Hepatocyte (in vitro differentiated cells): ENCODE data around the gene PCED1A. TPM values are rescaled to one million over a fixed set of nuclear protein-coding genes. Genes with fewer than 3 reads are reported as not detected.

ENCODE experiments used
- DNase-seq: peaks from one replicate; pipeline ENCODE4 v3.0.0-alpha.2; 2016; ENCODE audit warnings: low spot score
- H2AFZ ChIP-seq: fragments of 200-600 bp; sonication (generic); 2 replicates; pipeline ENCODE4 v1.6.0; 2016; ENCODE audit warnings: antibody characterized with exemption, mild to moderate bottlenecking
- H3K27ac ChIP-seq: fragments of 200-600 bp; sonication (generic); 2 replicates; pipeline ENCODE4 v1.5.1; 2016; ENCODE audit warnings: mild to moderate bottlenecking
- H3K27me3 ChIP-seq: fragments of 200-600 bp; sonication (generic); 2 replicates; pipeline ENCODE4 v1.6.1; 2016
- H3K36me3 ChIP-seq: fragments of 200-600 bp; sonication (generic); replicated peaks from 2 replicates; pipeline ENCODE4 v1.5.1; 2016; ENCODE audit warnings: low read depth; ENCODE audit not compliant: insufficient read depth
- H3K4me1 ChIP-seq: fragments of 200-600 bp; sonication (generic); 2 replicates; pipeline ENCODE4 v1.5.1; 2016; ENCODE audit warnings: mild to moderate bottlenecking, moderate library complexity; ENCODE audit not compliant: insufficient read depth
- H3K4me2 ChIP-seq: fragments of 200-600 bp; sonication (generic); 2 replicates; pipeline ENCODE4 v1.6.0; 2016
- H3K4me3 ChIP-seq: fragments of 200-600 bp; sonication (generic); 2 replicates; pipeline ENCODE4 v1.5.1; 2016; ENCODE audit warnings: mild to moderate bottlenecking
- H3K79me2 ChIP-seq: fragments of 200-600 bp; sonication (generic); 2 replicates; pipeline ENCODE4 v1.6.0; 2017; ENCODE audit warnings: mild to moderate bottlenecking
- H3K9me2 ChIP-seq: fragments of 200-600 bp; sonication (generic); replicated peaks from 2 replicates; pipeline ENCODE4 v1.6.0; 2017; ENCODE audit warnings: mild to moderate bottlenecking; ENCODE audit not compliant: insufficient read depth
- H3K9me3 ChIP-seq: fragments of 200-600 bp; sonication (generic); 2 replicates; pipeline ENCODE4 v1.5.1; 2016; ENCODE audit warnings: low read depth, mild to moderate bottlenecking
- H4K20me1 ChIP-seq: fragments of 200-600 bp; sonication (generic); 2 replicates; pipeline ENCODE4 v1.6.0; 2016; ENCODE audit warnings: mild to moderate bottlenecking; ENCODE audit not compliant: insufficient read depth, poor library complexity, severe bottlenecking
- CTCF ChIP-seq: fragments of 200-600 bp; sonication (generic); IDR thresholded peaks from 2 replicates; pipeline ENCODE4 v1.5.1; 2016; ENCODE audit warnings: antibody characterized with exemption, mild to moderate bottlenecking; ENCODE audit not compliant: poor library complexity
- EZH2 ChIP-seq: fragments of 200-600 bp; sonication (generic); IDR thresholded peaks from 2 replicates; pipeline ENCODE4 v1.6.1; 2016; ENCODE audit warnings: antibody characterized with exemption, mild to moderate bottlenecking, borderline replicate concordance
- EZH2phosphoT487 ChIP-seq: fragments of 200-600 bp; sonication (generic); IDR thresholded peaks from one replicate; pipeline ENCODE4 v1.6.1; 2018; ENCODE audit warnings: antibody characterized with exemption, mild to moderate bottlenecking, low read depth, moderate library complexity; ENCODE audit not compliant: unreplicated experiment, severe bottlenecking
- WGBS: methylation state at CpG from one replicate; pipeline ENCODE4 v1.1.6; 2016; ENCODE audit warnings: low lambda C conversion rate; ENCODE audit errors: missing lambda C conversion rate; 5-methylcytosine and 5-hydroxymethylcytosine counted together
- polyA plus RNA-seq: library from polyadenylated mRNA; unstranded; fragments of >200 nt; fragmentation: Nextera tagmentation; extraction: Ambion mirVana; gene quantifications from 2 replicates; pipeline ENCODE4 v1.2.1, GENCODE V29; 2016
- total RNA-seq: library from RNA; depleted of rRNA; stranded (reverse); fragments of >200 nt; gene quantifications from 2 replicates; pipeline ENCODE4 v1.2.3, GENCODE V29; 2014

Gene PCED1A
- total and polyA plus RNA-seq, 2 experiments from 2014 or later = 41.2 to 43.0 TPM

- no peak overlapping the region for H3K4me3 ChIP-seq
- no peaks in the 10 kb centered on the region for H3K9me2 ChIP-seq
- H3K27me3 ChIP-seq = peaks cover 36% of the 10 kb centered on the region
- H2AFZ ChIP-seq = no peak overlapping the region
- H3K4me1 ChIP-seq = peaks cover 3% of the 10 kb centered on the region
- TF ChIP-seq CTCF (no peak), EZH2phosphoT487 (no peak), EZH2 (no peak)
- H3K79me2 ChIP-seq = no peaks in the 10 kb centered on the region
- no peaks in the 10 kb centered on the region for H3K36me3 ChIP-seq
- no peak for DNase-seq
- no peak overlapping the region for H3K4me2 ChIP-seq
- WGBS = 92% methylated on average over 19 of the region's 19 CpGs
- no peak overlapping the region for H3K27ac ChIP-seq
- no peaks in the 10 kb centered on the region for H3K9me3 ChIP-seq
- H4K20me1 ChIP-seq = no peaks in the 10 kb centered on the region
Measured at GRCh38 chr20:2798095-2798805, 42.2 kb downstream of the PCED1A start.

GRCh38 chr20:2797136-2797983 is 43.1 kb downstream of the PCED1A start:
- Histone ChIP-seq H3K4me3 (no peak overlapping the region), H3K79me2 (no peaks in the 10 kb centered on the region), H3K9me3 (no peaks in the 10 kb centered on the region), H3K4me2 (no peak overlapping the region), H2AFZ (no peak overlapping the region), H3K4me1 (peaks cover 3% of the 10 kb centered on the region), H3K9me2 (no peaks in the 10 kb centered on the region), H3K36me3 (no peaks in the 10 kb centered on the region), H3K27me3 (peaks cover 27% of the 10 kb centered on the region), H3K27ac (no peak overlapping the region), H4K20me1 (no peaks in the 10 kb centered on the region)
- TF ChIP-seq EZH2 (no peak), CTCF (no peak), EZH2phosphoT487 (no peak)
- no peak for DNase-seq
- WGBS = 90% methylated on average over 16 of the region's 16 CpGs

- H3K27ac ChIP-seq = no peak overlapping the region
- H3K9me2 ChIP-seq = no peaks in the 10 kb centered on the region
- TF ChIP-seq CTCF (no peak), EZH2phosphoT487 (no peak), EZH2 (no peak)
- DNase-seq = no peak
- no peaks in the 10 kb centered on the region for H3K79me2 ChIP-seq
- WGBS = 93% methylated on average over 17 of the region's 20 CpGs
- H2AFZ ChIP-seq = no peak overlapping the region
- H3K4me3 ChIP-seq = no peak overlapping the region
- peaks cover 3% of the 10 kb centered on the region for H3K4me1 ChIP-seq
- no peaks in the 10 kb centered on the region for H3K9me3 ChIP-seq
- no peak overlapping the region for H3K4me2 ChIP-seq
- H3K27me3 ChIP-seq = peaks cover 27% of the 10 kb centered on the region
- no peaks in the 10 kb centered on the region for H4K20me1 ChIP-seq
- no peaks in the 10 kb centered on the region for H3K36me3 ChIP-seq
Measured at GRCh38 chr20:2796011-2796660, 44.3 kb downstream of the PCED1A start.
